NCI-H446 (cell line): ENCODE results near the gene MC3R.

Source experiments
- DNase-seq, 2 experiments: peaks; one replicate each; lab custom pipeline; 2025; lab: John Stamatoyannopoulos, UW

Gene MC3R

DNA sequence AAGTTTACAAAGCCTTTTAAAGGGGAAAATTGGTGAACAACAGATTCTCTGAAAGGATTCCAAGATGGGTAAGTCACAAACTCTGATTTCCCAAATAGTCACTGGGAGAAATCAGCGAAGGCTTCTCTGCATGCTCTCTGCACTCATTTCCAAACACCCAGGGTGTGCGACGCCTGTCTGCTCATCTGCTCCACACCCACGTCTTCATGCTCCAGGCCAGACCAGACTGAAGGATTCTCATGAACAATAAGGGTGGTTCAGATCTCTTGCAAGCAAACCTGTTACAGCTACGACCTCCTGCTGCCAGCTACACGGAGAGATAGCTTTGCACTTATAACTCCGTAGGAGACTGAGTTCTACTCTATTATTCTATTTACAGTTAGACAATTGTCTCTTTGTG is 1.4 kb downstream of the MC3R start:
- DNase-seq = no peak

DNA sequence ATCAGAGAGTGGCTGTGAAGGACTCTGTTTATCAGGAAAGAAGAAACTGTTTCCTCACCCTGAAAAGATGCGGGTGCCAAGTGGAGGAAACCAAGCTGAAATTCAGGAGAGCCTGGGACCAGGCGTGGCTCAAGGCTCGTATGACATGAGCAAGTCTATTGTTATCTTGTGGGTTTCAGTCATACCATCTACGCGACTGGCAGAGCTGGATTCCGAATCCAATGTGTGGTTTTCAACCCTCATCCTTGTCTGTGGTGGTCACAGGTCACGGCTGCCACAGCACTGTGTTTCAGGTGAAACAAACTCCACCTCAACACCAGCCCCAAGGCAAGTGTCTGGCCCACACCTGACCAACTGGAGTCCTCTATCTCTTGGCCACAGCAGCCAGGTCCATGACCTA is 9.1 kb downstream of the MC3R start:
- DNase-seq = no peak

DNA sequence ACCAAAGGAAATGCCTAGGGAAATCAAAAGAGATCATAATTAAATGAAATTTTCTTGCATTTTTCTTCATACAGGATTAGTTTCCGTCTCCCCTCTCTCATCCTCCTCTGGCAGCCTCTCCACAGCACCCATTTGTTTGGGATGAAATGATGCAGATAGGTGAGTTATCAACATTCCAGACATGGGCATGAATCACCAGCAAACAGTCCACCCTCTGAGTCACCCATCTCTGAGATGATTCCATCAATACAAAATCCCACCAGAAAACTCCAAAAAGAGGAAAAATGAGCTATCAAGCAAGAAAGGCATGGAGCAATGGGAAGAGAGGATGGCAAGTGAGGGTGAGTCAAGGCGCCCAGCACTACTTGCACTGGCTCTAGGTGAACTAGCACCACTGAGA is 11.4 kb downstream of the MC3R start:
- no peak for DNase-seq

DNA sequence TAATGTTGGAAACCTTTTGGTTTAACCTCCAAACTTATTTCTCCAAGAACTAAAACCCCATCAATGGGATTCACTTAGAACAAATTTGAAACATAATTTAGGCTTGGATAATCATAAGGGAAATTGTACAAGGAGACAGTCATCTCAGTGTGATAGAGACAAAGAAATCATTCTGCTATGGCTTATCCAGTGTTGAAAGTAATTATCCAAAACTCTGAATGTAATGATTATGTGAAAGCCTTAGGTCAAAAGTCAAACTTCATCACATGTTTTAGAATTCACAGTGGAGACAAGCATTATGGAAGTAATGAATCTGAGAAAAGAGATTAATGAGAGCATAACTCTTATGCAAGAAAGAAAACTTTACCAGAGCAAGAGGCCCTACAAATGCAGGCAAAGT is 20.0 kb downstream of the MC3R start:
- no peak for DNase-seq

DNA sequence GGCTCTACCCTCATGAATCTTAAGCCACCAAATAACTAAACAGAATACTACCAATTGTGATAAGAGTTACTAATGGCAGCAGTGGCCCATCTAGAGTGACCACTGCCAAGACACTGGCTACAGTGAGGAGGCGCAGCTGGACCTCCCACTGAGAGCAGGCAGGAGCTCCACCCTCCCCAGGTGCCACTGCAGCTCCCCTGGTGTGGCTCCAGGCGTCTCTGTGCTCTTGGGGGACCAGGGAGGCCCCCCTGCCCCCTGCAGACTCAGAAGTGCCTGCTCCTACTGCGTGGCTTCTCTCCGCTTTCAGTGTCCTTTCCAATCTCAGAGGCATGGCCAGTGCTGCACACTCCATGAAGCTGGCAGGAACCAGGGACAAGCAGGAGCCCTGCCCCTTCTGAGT is 23.4 kb downstream of the MC3R start:
- no peak for DNase-seq

DNA sequence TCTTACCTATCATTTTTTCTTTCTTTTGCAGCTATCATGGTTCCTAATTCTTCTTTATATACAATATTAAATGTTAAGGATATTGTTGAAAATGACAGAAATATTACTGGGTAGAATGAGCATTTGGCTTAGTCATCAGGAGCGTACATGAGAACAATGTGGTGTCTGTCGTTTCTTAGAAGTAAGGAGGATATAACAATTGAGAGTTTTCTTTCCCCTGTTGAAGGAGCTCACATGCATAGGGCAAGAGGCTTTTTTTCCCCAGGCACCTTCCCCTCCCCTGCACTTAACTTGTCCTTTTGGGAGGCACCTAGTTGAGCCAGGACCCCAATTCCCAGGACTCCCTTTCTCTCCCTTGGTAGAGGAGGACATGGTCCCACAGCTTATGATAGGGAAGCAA is 25.0 kb downstream of the MC3R start:
- DNase-seq = no peak

DNA sequence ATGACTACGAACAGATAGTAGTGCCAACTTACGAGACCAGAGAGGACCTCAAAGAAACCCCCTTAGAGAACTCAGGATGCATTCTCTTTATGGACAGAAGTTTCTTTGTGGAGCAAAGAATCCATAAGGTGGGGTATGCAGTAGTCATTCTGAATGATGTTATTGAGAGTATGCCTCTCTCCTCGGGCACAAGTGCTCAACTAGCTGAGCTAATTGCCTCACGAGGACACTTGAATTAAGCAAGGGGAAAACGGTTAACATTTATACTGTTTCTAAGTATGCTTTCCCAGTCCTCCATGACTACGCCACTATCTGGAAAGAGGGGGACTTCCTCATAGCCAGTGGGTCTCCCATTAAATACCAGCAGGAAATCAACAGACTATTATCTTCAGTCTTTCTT is 25.6 kb downstream of the MC3R start:
- DNase-seq = no peak

DNA sequence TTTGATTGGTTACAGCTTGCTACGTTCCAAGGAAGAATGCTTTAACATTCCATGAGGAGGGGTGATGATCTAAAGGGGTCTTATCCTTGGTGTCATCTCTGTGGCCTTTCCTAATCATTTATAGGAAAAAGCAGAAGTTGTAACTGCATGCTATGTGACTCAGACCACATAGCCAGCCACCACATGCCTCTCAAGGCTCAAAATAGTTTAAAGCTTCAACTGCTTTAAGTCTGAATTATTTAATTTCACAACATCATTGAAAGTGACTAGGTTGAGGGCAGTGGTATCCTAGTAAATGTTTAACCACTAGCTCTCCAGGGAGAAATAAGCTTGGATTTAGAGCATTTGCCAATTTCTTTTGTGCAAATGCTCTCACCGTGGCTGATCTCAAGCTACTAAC is 29.7 kb downstream of the MC3R start:
- DNase-seq = no peak

DNA sequence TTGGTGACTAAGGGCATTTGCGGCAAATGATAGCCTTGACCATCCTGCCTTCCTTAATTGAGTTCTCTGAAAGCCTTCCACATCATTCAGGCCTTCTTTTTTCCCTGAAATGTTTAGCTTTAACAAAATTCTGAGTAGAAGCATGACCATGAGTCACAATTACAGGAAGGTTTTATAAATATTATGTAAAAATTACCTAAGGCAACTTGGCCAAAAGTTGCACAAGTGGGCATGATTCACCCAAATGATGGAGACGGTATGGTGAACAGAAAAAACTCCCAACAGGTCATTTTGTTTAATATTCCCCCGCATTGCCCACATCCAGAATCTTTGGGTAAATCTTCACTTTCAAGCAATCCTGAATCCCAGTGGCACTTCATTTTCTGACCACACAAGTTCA is 37.0 kb downstream of the MC3R start:
- DNase-seq = no peak

DNA sequence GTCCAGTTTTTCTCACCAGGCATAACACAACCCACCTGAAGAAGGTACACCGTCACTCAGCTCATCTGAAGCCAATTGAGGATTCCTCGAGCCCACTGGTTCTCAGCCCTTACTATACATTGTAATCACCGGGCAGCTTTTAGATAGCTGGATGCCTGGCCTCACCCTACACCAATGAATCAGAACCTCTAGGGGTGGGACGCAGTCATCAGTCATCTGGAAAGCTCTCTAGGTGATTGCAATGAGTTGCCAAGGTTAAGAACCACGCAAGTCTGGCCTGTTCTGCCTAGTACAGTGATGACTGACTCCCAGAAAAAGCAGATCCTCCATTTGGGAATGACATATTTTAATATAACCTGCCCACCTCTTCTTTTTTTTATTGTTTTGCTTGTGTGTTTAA is 41.1 kb downstream of the MC3R start:
- DNase-seq = no peak

DNA sequence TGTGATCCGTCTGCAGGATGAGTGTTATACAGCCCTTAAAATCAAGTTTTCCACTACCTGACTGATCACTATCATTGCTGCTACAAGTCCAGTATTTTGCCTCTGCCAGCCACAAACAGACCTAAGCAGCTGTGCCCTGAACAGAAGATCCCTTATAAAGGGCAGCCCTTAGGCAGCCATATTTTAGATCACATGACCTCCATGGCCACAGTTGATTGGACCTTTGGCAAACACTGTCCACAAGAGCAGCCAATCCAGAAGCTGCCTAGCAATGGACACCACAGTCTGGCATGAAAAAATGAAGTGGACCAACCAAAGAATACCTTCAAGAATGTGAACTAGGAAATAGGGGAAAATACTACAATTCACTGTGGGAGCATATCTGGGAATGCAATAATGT is 50.8 kb downstream of the MC3R start:
- DNase-seq = no peak
